HL-60/S4 (cell line): ENCODE results near the gene ZNF326.

Source experiments
- in situ Hi-C: fragments of 300-500 bp; cut with MboI; formaldehyde crosslinking; loops from 2 replicates; pipeline ENCODE4 v1.14.3; 2022; ENCODE audit warnings: low sequenced_read_pairs

The ZNF326 gene

GRCh38 chr1:89965193-89965768, 29.6 kb upstream of the ZNF326 start:
- in situ Hi-C loops = no loop called here

- in situ Hi-C loops = no loop called here
These were observed 28.3 kb upstream of the ZNF326 start for GRCh38 chr1:89966656-89967055.

GRCh38 chr1:89971600-89971999, 23.3 kb upstream of the ZNF326 start:
- in situ Hi-C loops = no loop called here

GRCh38 chr1:89972024-89972423, 22.9 kb upstream of the ZNF326 start:
- in situ Hi-C loops = no loop called here

- in situ Hi-C loops = no loop called here
These were observed 21.3 kb upstream of the ZNF326 start for GRCh38 chr1:89973471-89974127.

- in situ Hi-C loops = no loop called here
These were observed 20.7 kb upstream of the ZNF326 start for GRCh38 chr1:89974256-89974655.

- in situ Hi-C loops = loop anchor here (25.0 kb wide), 2 partner anchors 338 to 488 kb away; partner anchors contain the start of gene LRRC8C
These were observed 20.0 kb upstream of the ZNF326 start for GRCh38 chr1:89974696-89975470.

- in situ Hi-C loops = loop anchor here (25.0 kb wide), 2 partner anchors 338 to 488 kb away; partner anchors contain the start of gene LRRC8C
These were observed 19.3 kb upstream of the ZNF326 start for GRCh38 chr1:89975540-89976125.

GRCh38 chr1:89978755-89979154, 16.2 kb upstream of the ZNF326 start:
- in situ Hi-C loops = loop anchor here (25.0 kb wide), 2 partner anchors 341 to 491 kb away; partner anchors contain the start of gene LRRC8C

GRCh38 chr1:89980605-89981004, 14.3 kb upstream of the ZNF326 start:
- in situ Hi-C loops = loop anchor here (25.0 kb wide), 2 partner anchors 343 to 493 kb away; partner anchors contain the start of gene LRRC8C

GRCh38 chr1:89982846-89983245, 12.1 kb upstream of the ZNF326 start:
- in situ Hi-C loops = loop anchor here (25.0 kb wide), 2 partner anchors 346 to 496 kb away; partner anchors contain the start of gene LRRC8C

- in situ Hi-C loops = loop anchor here (25.0 kb wide), 2 partner anchors 347 to 497 kb away; partner anchors contain the start of gene LRRC8C
These were observed 10.3 kb upstream of the ZNF326 start for GRCh38 chr1:89984564-89985116.

GRCh38 chr1:89986020-89986419, 8.9 kb upstream of the ZNF326 start:
- in situ Hi-C loops = loop anchor here (25.0 kb wide), 2 partner anchors 349 to 499 kb away; partner anchors contain the start of gene LRRC8C

GRCh38 chr1:89987159-89987819, 7.6 kb upstream of the ZNF326 start:
- in situ Hi-C loops = loop anchor here (25.0 kb wide), 2 partner anchors 350 to 500 kb away; partner anchors contain the start of gene LRRC8C

GRCh38 chr1:89989099-89989498, 5.8 kb upstream of the ZNF326 start:
- in situ Hi-C loops = loop anchor here (25.0 kb wide), 2 partner anchors 352 to 502 kb away; partner anchors contain the start of gene LRRC8C

GRCh38 chr1:89989799-89990198, 5.1 kb upstream of the ZNF326 start:
- in situ Hi-C loops = loop anchor here (10.0 to 25.0 kb wide), 3 partner anchors 185 to 502 kb away; partner anchors contain the start of gene LRRC8C

GRCh38 chr1:89990976-89991831, 3.7 kb upstream of the ZNF326 start:
- in situ Hi-C loops = loop anchor here (10.0 to 25.0 kb wide), 3 partner anchors 186 to 504 kb away; partner anchors contain the start of gene LRRC8C

- in situ Hi-C loops = loop anchor here (10.0 to 25.0 kb wide), 3 partner anchors 189 to 506 kb away; partner anchors contain the start of gene LRRC8C
These were observed 1.4 kb upstream of the ZNF326 start for GRCh38 chr1:89993541-89993940.
